ENCODE results near the gene DDT.

The DDT gene

GRCh38 chr22:23926561-23926960 is 47.7 kb downstream of the DDT start:
- TF ChIP-seq CTCF (IDR thresholded peaks at IDR 0.05): no peak

- no peak for TF ChIP-seq CTCF (IDR thresholded peaks at IDR 0.05)
Observed at GRCh38 chr22:23925020-23925606, 49.1 kb downstream of the DDT start.

- no peak for TF ChIP-seq CTCF (IDR thresholded peaks at IDR 0.05)
Observed at GRCh38 chr22:23922921-23923320, 51.3 kb downstream of the DDT start.
